HL-60/S4 treated with phorbol 12-myristate 13-acetate at 8.2 ng/mL for 4 days and 3 days (cell line): ENCODE measurements around the gene CDKN1C.

Source experiments
- in situ Hi-C: fragments of 300-500 bp; cut with MboI; formaldehyde crosslinking; loops from 2 replicates; pipeline ENCODE4 v1.15.0; 2022; ENCODE audit warnings: low sequenced_read_pairs

Gene CDKN1C

DNA sequence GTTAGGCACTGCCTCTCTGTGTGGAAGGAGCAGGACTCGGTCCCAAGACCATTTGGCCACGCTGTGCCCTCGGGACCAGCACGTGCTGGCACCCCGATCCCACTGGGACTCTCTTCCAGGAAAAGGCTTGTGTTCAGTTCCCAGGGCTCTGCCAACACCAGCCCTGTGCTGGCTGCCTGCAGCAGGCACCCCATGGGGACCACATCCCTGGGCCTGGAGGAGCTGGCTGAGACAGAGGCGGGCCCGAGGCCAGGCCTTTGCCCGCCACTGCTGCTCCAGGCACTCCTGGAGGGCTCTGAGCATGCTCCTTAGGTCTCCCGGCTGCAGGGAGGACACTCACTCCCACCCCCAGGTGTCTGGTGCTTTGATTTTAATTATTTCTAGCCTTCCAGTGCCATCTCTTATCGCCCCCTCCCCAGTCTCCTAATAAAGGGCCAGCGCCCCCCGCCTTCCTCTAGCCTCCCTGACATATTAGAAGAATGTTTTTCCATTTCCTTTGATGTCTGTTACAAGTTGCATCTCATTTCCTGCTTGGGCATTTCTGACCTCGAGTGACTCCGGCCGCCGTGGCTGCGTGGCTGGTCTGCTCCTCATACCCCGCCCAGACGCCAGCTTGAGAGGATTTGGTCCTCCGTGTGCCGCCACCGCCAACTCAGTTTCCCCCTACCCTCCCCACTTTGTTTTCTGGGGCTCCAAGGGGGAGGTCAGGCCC, 14.4 kb downstream of the CDKN1C start:
- in situ Hi-C loops, result no loop called here

DNA sequence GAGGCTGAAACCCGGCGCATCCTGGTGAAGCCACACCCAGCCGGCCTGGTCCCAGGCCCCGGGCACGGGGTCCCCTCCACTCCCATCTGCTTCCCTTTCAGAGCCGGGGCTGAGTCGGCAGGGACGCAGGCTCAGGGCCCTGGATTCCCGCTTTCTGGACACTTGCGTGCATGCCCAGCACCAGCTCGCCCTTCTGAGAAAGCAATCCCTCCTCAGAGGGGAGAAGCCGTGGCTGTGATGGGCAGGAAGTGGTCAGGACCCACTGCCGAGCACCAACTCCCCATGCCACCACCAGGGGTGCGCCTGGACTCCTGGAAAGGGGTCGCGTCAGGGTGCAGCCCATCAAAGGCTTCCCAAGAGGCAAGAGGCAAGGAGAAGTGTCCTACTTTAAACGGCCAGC, 15.1 kb downstream of the CDKN1C start:
- in situ Hi-C loops, result no loop called here

DNA sequence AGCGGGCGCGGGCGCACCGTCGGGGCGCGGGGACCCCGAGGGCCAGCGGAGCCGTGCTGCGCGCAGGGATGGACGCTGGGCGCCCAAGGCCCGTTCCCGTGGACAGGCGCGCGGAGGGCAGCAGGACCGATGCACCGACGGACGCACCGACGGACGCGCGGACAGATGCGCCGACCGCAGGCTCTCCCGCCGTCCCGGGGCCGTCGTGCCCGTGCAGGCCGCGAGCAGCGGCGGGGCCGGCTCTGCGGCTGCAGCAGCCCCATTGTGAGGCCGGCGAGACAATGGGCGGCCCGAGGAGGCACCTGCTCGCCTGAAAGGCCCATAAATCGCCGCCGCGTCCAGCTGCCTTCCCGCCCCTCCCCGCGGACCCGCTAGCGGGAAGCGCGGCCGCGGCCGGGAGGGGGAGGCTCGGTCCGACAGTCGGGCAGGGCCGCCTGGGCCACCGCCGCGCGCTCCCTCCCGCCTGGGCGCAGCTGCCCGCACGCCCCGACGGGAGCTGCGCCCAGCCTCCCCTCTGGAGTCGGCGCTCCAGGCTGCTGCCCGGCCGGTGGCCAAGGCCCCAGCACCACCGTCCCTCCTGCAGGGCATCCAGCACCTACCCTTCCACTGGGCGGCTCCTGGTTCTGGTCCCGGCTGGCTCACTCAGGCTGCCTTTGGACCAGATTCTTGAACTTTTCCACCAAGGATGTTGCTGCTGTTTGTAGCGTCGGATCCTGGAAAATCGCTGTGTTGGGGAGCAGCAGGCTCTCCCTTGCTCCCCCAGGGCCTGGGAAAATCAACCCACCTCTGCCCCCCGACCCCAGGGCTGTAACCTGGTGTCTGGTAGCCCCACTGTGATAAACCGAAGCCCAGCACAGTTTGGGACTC, 15.8 kb downstream of the CDKN1C start:
- in situ Hi-C loops, result no loop called here

DNA sequence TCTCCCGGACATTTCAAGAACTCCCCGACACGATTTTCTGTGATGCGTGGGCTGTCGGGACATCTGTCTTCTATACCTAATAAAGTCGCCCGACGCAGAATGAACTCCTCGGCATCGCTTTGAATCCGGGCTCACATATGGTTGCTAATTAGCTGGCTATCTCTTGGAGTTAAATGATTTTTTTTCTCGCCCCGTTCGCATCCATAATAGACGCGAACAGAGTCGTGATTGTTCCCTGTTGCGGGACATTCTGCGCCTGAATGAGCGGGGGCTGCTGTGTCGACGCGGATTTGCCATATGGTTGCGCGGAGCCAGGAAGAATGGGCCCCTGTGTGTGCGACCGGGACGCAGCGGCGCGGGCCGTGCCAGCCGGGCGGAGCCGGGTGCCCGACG, 16.4 kb downstream of the CDKN1C start:
- in situ Hi-C loops, result no loop called here

DNA sequence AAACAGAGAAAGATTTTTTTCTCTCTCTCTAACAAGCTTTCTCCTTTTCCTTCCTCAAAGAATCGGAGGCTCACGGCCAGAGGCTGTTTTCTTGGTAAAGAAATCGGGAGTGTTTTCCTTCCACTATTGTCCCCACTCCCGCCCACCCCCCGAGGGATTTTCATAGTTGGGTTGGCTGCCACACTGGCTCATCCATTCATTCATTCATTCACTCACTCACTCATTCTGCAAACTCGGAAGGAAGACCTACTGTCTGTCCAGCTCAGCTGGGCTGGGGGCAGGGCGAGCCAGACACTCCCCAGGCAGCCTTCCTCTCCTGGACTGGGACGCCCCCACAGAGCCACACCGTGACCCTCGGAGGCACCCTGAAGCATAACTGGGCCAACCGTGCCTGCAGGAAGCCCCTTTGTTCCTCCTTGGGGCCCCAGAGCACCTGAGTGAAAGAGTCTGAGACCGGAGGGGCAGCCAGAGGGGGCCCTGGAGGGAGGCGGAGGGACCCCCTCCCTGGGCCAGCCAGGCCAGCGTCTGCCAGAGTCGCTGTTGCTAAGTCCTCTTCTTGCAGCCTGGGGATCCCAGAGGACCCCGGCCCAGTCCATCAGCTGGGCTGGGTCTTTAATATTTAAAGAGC, 17.0 kb downstream of the CDKN1C start:
- in situ Hi-C loops, result no loop called here

- in situ Hi-C loops, result no loop called here
Observed at GRCh38 chr11:2867722-2868505, 17.7 kb downstream of the CDKN1C start.

DNA sequence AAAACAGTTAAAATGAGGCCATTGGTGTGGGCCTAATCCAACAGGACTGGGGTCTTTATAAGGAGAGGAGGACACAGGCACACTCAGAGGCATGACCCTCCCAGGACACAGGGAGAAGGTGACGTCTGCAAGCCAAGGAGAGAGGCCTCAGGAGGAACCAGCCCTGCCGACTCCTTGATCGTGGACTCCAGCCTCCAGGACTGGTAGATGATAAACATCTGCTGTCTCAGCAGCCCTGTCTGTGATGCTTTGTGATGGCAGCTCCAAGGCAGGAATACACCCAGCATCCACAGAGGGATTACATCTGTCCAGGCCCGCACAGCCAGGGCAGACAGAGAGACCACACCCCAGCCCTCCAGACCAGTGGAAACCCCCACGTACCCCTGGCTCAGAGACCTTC, 18.4 kb downstream of the CDKN1C start:
- in situ Hi-C loops, result no loop called here

DNA sequence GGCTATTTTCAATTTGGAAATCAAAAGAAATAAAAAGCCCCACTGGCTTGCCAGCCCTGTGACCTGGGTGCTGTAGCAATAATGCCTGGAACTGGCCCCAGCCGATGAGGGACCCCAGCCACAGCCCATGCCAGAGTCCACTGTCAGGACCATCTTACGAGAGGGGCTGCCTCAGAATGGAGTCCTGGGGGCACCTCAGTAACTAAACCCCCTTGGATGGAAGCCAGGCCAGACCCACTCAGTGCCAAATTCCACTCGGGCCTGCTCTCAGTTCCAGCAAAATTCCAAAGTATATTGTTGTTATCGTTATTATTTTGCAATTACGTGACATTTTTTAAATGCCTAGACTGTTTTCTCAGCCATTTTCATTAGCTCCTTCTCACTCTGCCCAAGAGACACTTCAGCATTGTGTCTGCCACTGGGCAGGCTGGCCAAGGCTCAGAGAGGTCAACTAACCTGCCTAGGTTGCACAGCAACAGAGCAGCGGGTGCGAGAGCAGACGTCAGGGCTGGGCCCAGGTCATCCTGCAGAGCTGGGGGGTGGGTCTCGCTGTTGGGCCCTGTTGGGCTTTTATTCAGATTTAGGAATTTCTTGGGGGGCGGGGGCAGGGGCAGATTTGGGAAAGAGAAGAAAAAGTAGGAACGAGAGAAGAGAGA, 19.5 kb downstream of the CDKN1C start:
- in situ Hi-C loops, result no loop called here

DNA sequence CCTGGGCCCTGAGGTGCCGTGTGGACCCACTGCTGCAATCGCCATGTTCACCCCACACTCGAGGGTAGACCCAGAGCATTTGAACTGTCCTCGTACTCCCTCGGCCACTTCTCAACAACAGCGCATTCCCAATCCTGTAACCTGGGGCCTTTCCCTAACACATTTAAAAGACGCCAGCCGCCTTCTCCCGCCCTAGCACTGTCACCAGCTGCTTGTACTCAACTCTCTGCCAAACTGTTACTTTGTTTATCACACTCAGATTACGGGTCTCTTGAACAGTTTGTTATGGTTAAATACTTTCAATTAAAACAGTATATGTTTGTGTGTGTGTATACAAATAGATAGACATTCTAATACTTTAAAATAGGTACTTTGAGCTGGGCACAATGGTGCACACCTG, 20.7 kb downstream of the CDKN1C start:
- in situ Hi-C loops, result no loop called here

GRCh38 chr11:2863276-2863618, 22.3 kb downstream of the CDKN1C start:
- in situ Hi-C loops, result no loop called here

DNA sequence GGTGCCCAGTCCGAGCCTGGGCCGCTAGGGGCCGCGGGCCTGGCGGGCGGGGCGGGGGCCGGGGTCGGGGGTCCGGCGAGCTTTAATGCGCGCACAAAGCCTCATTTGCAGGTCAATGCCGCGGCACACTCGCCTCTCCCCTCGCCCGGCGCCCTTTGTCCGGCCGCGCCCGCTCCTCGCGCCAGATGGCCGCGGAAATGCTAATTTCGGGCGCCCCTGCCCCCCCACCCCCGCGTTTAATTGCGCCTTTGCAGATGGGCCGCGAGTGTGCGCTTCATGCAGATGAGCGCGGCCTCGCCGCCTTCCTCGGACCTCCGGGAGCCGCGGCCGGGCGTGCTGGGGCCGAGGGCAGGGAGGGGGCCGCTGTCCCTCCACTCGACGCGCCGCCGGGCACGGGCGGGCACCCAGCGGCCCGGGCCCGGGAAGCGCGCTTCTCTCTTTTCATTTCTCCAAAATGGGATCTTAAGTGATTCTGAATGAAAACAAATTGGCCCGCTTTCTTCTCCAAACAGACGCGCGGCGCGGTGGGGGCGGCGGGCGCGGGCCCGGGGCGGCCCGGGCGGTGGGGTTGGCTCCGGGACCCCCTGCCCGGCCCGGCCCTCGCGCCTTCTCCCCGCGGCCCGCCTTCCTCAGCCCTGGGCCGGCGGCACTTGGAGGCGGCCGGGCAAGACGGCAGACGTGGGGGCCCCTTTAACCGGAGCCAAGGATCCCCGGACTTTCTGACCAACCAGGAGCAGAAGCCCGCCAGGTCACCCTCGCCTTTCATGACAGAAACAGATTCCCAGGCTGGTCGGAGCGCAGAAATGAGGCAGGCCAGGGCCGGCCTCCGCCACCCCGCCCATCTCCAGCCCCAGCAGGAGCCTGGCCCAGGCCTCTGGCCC, 22.9 kb downstream of the CDKN1C start:
- in situ Hi-C loops, result no loop called here

DNA sequence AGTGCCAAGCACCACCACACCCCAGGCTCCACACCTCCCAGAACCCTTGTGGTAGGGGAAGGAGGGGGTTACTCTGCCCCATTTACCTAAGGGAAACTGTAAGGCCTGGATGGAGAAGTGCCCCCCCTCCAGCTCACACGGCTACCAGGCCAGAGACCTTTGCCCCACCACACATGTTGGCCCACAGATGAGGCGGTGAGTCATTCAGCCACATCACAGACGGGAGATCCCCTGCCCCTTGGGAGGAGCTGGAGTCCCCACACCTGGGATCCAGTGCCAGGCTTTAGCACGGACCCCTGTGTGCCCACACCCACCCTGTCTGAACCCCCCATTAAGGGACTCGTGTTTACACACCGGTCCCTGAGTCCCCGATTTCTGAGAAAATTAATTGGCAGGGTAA, 24.9 kb downstream of the CDKN1C start:
- in situ Hi-C loops, result no loop called here

DNA sequence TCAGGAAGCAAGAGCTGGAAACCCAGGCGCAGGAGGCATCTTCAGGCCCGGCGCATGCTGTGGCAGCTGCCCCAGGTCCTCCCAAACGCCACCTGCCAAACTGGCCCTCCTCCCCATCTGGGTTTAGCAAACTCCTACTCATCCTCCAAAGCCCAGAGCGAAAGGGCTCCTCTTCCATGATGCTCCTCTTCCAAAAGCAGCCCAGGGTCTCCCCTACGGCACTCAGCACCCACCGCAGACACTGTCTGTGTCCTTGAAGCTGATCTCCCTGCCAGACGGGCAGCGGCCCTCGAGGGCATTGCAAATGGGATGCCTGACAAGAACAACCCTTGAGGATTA, 25.9 kb downstream of the CDKN1C start:
- in situ Hi-C loops, result no loop called here

- in situ Hi-C loops, result no loop called here
Observed at GRCh38 chr11:2858995-2859698, 26.4 kb downstream of the CDKN1C start.

GRCh38 chr11:2857918-2858317, 27.7 kb downstream of the CDKN1C start:
- in situ Hi-C loops, result no loop called here

DNA sequence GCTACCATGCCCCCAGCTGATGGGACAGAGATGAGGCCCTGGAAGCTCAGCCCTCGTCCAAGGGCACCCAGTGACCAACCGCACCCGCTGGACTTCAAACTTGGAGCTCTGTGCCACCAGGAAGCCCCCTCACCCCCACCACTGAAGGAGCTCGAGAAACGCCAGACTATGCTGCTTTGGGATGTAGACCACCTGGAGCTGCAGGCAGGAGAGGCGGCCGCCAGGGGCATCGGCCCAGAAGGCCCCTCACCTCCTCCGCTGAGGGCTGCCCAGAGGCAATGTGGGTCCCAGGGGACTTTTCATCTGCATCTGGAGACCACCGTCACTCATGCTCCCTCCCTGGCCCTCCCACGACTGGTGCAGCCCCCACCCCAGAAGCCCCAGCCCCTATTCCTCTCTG, 28.3 kb downstream of the CDKN1C start:
- in situ Hi-C loops, result no loop called here

GRCh38 chr11:2855162-2855561, 30.4 kb downstream of the CDKN1C start:
- in situ Hi-C loops, result no loop called here

DNA sequence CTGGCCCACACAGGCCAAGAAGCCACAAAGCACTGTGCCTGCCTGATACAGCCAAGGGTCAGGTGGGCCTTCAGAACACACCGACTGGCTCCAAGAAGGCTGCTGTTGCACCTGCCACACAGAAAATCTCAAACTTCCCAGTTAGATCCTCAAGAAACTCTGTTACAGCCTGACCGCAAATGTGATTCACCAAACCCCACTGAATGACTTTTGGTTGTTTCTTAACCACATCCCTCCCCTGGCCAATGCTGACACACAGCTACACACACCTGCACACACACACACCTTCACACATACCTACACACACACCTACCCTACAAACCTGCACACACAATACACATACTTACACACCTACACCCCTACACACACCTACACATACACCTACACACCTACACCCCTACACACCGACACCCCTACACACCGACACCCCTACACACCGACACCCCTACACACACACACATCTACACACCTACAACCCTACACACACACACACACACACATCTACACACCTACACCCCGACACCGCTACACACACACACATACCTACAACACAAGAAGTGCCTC, 31.5 kb downstream of the CDKN1C start:
- in situ Hi-C loops, result no loop called here

GRCh38 chr11:2853401-2853800, 32.2 kb downstream of the CDKN1C start:
- in situ Hi-C loops, result no loop called here
